Astrocyte (in vitro differentiated cells and primary cell): ENCODE results near the gene DDRGK1. TPM values are rescaled to one million over a fixed set of nuclear protein-coding genes. Genes with fewer than 3 reads are reported as not detected.
A peak's percentile ranks its signal among the peaks of the same experiment; 100 is the strongest.

Experiments used
- DNase-seq: peaks from one replicate; pipeline ENCODE4 v3.0.0-alpha.2; 2010; ENCODE audit warnings: low read depth
- FAIRE-seq: peaks from 2 replicates; lab custom pipeline; 2011; peaks lifted over from hg19 to GRCh38; lab: Jason Lieb, UNC
- H2AFZ ChIP-seq: 2 replicates; pipeline ENCODE4 v1.6.0; 2012; ENCODE audit warnings: low read depth, low read length, inconsistent platforms
- H3K27ac ChIP-seq: 2 replicates; pipeline ENCODE4 v1.5.1; 2011; ENCODE audit warnings: low read depth, low read length, inconsistent platforms
- H3K27me3 ChIP-seq: 2 replicates; pipeline ENCODE4 v1.6.0; 2011; ENCODE audit warnings: low read length, inconsistent platforms; ENCODE audit not compliant: insufficient read depth
- H3K36me3 ChIP-seq: 2 replicates; pipeline ENCODE4 v1.5.1; 2011; ENCODE audit warnings: low read length, inconsistent platforms; ENCODE audit not compliant: insufficient read depth
- H3K4me1 ChIP-seq: 2 replicates; pipeline ENCODE4 v1.5.1; 2011; ENCODE audit warnings: low read length, inconsistent platforms; ENCODE audit not compliant: insufficient read depth
- H3K4me2 ChIP-seq: 2 replicates; pipeline ENCODE4 v1.6.0; 2012; ENCODE audit warnings: low read length, inconsistent platforms
- H3K4me3 ChIP-seq: 2 replicates; pipeline ENCODE4 v1.5.1; 2011; ENCODE audit warnings: low read depth, mild to moderate bottlenecking, low read length, inconsistent platforms; ENCODE audit not compliant: insufficient read depth
- H3K79me2 ChIP-seq: 2 replicates; pipeline ENCODE4 v1.6.0; 2012; ENCODE audit warnings: mild to moderate bottlenecking, low read length, inconsistent platforms; ENCODE audit not compliant: insufficient read depth
- H3K9ac ChIP-seq: 2 replicates; pipeline ENCODE4 v1.6.0; 2012; ENCODE audit warnings: mild to moderate bottlenecking, low read length, inconsistent platforms
- H3K9me3 ChIP-seq: 2 replicates; pipeline ENCODE4 v1.5.1; 2012; ENCODE audit warnings: low read depth, mild to moderate bottlenecking, low read length, inconsistent platforms; ENCODE audit not compliant: insufficient read depth
- H4K20me1 ChIP-seq: 2 replicates; pipeline ENCODE4 v1.6.0; 2012; ENCODE audit warnings: low read length, inconsistent platforms; ENCODE audit not compliant: insufficient read depth
- H3K27ac Mint-ChIP-seq: one replicate; pipeline ENCODE4 v1.8.0; 2021; ENCODE audit warnings: mild to moderate bottlenecking, mixed read lengths; ENCODE audit not compliant: unreplicated experiment
- H3K27me3 Mint-ChIP-seq: one replicate; pipeline ENCODE4 v1.8.0; 2021; ENCODE audit warnings: low read depth, mixed read lengths; ENCODE audit not compliant: unreplicated experiment
- H3K36me3 Mint-ChIP-seq: one replicate; pipeline ENCODE4 v1.8.0; 2021; ENCODE audit warnings: low read depth, mixed read lengths; ENCODE audit not compliant: unreplicated experiment
- H3K4me1 Mint-ChIP-seq: one replicate; pipeline ENCODE4 v1.8.0; 2021; ENCODE audit warnings: low read depth, mixed read lengths; ENCODE audit not compliant: unreplicated experiment
- H3K4me3 Mint-ChIP-seq: one replicate; pipeline ENCODE4 v1.8.0; 2021; ENCODE audit warnings: mild to moderate bottlenecking, moderate library complexity, mixed read lengths; ENCODE audit not compliant: unreplicated experiment
- H3K9me3 Mint-ChIP-seq: one replicate; pipeline ENCODE4 v1.8.0; 2021; ENCODE audit warnings: mild to moderate bottlenecking, mixed read lengths; ENCODE audit not compliant: unreplicated experiment
- CTCF ChIP-seq: IDR thresholded peaks from 2 replicates; pipeline ENCODE4 v1.5.1; 2011; ENCODE audit warnings: low read depth, mild to moderate bottlenecking, inconsistent platforms, low read length, moderate library complexity; ENCODE audit not compliant: insufficient read depth
- EZH2 ChIP-seq: IDR thresholded peaks from 2 replicates; pipeline ENCODE4 v1.6.1; 2012; ENCODE audit warnings: mild to moderate bottlenecking, low read length, inconsistent platforms; ENCODE audit not compliant: insufficient read depth
- total RNA-seq: library from RNA; stranded (reverse); gene quantifications from 2 replicates; pipeline ENCODE4 v1.2.1, GENCODE V29; 2021

DDRGK1 gene
- total RNA-seq, 1 donor from 2014 or later = 36.7 TPM

GRCh38 chr20:3174442-3175261 is 29.8 kb downstream of the DDRGK1 start:
- Histone ChIP-seq H3K4me2 (peak overlapping the region; percentile 99), H3K27ac (no peak overlapping the region), H3K9me3 (no peaks in the 10 kb centered on the region), H3K4me3 (peak overlapping the region; percentile 92), H2AFZ (peak overlapping the region; percentile 95), H3K9ac (peak overlapping the region; percentile 92), H3K36me3 (no peaks in the 10 kb centered on the region), H3K27me3 (no peaks in the 10 kb centered on the region), H4K20me1 (peaks cover 11% of the 10 kb centered on the region), H3K4me1 (peaks cover 19% of the 10 kb centered on the region), H3K79me2 (no peaks in the 10 kb centered on the region)
- Mint-ChIP-seq H3K36me3 (no peaks in the 10 kb centered on the region), H3K4me3 (peak overlapping the region; percentile 97), H3K27ac (peak overlapping the region; percentile 94), H3K27me3 (peaks cover 2% of the 10 kb centered on the region), H3K9me3 (no peaks in the 10 kb centered on the region), H3K4me1 (peaks cover 3% of the 10 kb centered on the region)
- DNase-seq (no peak), FAIRE-seq (no peak)
- TF ChIP-seq EZH2 (no peak), CTCF (no peak)

DNA sequence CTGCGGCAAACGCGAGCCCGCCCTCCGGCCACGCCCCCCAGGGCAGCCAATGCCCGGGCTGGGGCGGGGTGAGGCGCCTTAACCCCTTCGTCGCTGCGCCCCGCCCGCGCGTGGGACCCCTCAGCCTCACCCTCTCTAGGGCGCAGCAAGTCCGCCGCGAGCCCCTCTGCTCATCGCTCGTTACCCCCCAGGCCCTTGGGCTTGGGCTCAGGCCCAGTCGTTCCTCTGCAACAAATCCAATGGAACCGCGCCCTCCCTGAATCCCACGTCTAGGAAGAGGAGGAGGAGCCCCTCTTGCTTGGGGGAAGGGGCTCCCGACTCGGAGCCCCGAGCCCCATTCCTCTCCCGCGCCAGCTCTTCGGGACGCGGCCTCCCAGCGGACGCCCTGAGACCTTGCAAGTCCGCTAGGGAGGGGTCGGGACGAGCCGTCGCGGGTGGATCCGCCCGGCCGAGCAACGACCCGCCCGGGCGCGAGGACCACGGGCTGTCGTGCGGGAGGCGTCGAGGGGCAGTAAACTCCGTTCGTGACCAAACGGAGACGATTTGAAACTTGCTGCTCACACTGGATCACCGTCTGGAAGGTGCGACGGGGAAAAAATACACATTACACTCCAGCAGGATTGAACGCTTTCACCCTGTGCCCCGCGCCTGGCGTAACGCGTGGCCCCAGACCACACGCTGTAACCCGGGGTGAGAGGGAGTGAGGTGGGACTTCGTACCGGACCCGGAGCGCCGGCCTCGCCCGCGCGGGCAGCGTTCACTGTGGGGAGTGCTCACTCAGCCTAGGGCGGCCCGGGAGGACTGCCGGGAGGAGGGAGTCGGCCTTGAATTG is 30.7 kb downstream of the DDRGK1 start:
- Histone ChIP-seq H3K9me3 (no peaks in the 10 kb centered on the region), H3K27me3 (peaks cover 3% of the 10 kb centered on the region), H3K4me3 (peak overlapping the region; percentile 92), H3K36me3 (no peaks in the 10 kb centered on the region), H3K4me1 (peaks cover 19% of the 10 kb centered on the region), H4K20me1 (peaks cover 15% of the 10 kb centered on the region), H3K9ac (peak overlapping the region; percentile 92), H2AFZ (peak overlapping the region; percentile 95), H3K79me2 (no peaks in the 10 kb centered on the region), H3K4me2 (peak overlapping the region; percentile 99), H3K27ac (peak overlapping the region; percentile 81)
- Mint-ChIP-seq H3K36me3 (peaks cover 3% of the 10 kb centered on the region), H3K9me3 (no peaks in the 10 kb centered on the region), H3K27ac (peak overlapping the region; percentile 94), H3K27me3 (peaks cover 9% of the 10 kb centered on the region), H3K4me3 (peak overlapping the region; percentile 97), H3K4me1 (peaks cover 3% of the 10 kb centered on the region)
- no peak for FAIRE-seq
- no peak for TF ChIP-seq CTCF
- TF ChIP-seq EZH2 = peak; percentile 46
- DNase-seq = peak; percentile 47
